Parathyroid adenoma (tissue), 2 donors: ENCODE results near the gene TAGLN3.

Experiments
- H2AFZ ChIP-seq: fragments of 300-600 bp; sonication (generic); one replicate; pipeline ENCODE4 v1.7.0; 2017; ENCODE audit warnings: antibody characterized with exemption, mild to moderate bottlenecking
- H3K27ac ChIP-seq: fragments of 300-600 bp; sonication (generic); one replicate; pipeline ENCODE4 v1.7.0; 2017
- H3K27me3 ChIP-seq: fragments of 300-600 bp; sonication (generic); one replicate; pipeline ENCODE4 v1.7.0; 2017; ENCODE audit warnings: low read length; ENCODE audit not compliant: control insufficient read depth, insufficient read depth
- H3K36me3 ChIP-seq: fragments of 300-600 bp; sonication (generic); one replicate; pipeline ENCODE4 v1.7.0; 2017; ENCODE audit warnings: low read length; ENCODE audit not compliant: control insufficient read depth, insufficient read depth
- H3K4me1 ChIP-seq: fragments of 300-600 bp; sonication (generic); one replicate; pipeline ENCODE4 v1.7.0; 2017; ENCODE audit warnings: control low read depth
- H3K4me2 ChIP-seq: fragments of 300-600 bp; sonication (generic); one replicate; pipeline ENCODE4 v1.7.0; 2017; ENCODE audit warnings: low read length
- H3K4me3 ChIP-seq: fragments of 300-600 bp; sonication (generic); one replicate; pipeline ENCODE4 v1.7.0; 2017; ENCODE audit warnings: low read depth, low read length
- H3K79me2 ChIP-seq: fragments of 300-600 bp; sonication (generic); one replicate; pipeline ENCODE4 v1.7.0; 2017; ENCODE audit warnings: control low read depth
- H3K9ac ChIP-seq: fragments of 300-600 bp; sonication (generic); one replicate; pipeline ENCODE4 v1.7.0; 2017; ENCODE audit warnings: mild to moderate bottlenecking
- H3K9me3 ChIP-seq: fragments of 300-600 bp; sonication (generic); one replicate; pipeline ENCODE4 v1.7.0; 2017; ENCODE audit warnings: low read length; ENCODE audit not compliant: control insufficient read depth
- CTCF ChIP-seq: fragments of 300-600 bp; sonication (generic); IDR thresholded peaks from one replicate; pipeline ENCODE4 v1.7.0; 2017; ENCODE audit warnings: antibody characterized with exemption, mild to moderate bottlenecking
- donor health status: primary hyperparathyroidism.

The TAGLN3 gene

GRCh38 chr3:111952866-111953450 is 45.8 kb upstream of the TAGLN3 start:
- Histone ChIP-seq H3K4me1 (no peaks in the 10 kb centered on the region), H3K9me3 (no peaks in the 10 kb centered on the region), H3K4me3 (no peak overlapping the region), H3K27ac (no peak overlapping the region), H3K79me2 (no peaks in the 10 kb centered on the region), H3K4me2 (no peak overlapping the region), H3K9ac (no peak overlapping the region), H3K27me3 (no peaks in the 10 kb centered on the region), H2AFZ (no peak overlapping the region), H3K36me3 (no peaks in the 10 kb centered on the region)
- TF ChIP-seq CTCF, result no peak

GRCh38 chr3:111954228-111954990 is 44.3 kb upstream of the TAGLN3 start:
- Histone ChIP-seq H3K9ac (no peak overlapping the region), H3K27ac (no peak overlapping the region), H3K4me3 (no peak overlapping the region), H3K4me2 (no peak overlapping the region), H3K27me3 (no peaks in the 10 kb centered on the region), H2AFZ (no peak overlapping the region), H3K4me1 (no peaks in the 10 kb centered on the region), H3K79me2 (no peaks in the 10 kb centered on the region), H3K9me3 (no peaks in the 10 kb centered on the region), H3K36me3 (no peaks in the 10 kb centered on the region)
- TF ChIP-seq CTCF, result no peak

GRCh38 chr3:111955876-111956275 is 42.8 kb upstream of the TAGLN3 start:
- Histone ChIP-seq H3K27me3 (no peaks in the 10 kb centered on the region), H3K27ac (no peak overlapping the region), H3K9ac (no peak overlapping the region), H3K4me3 (no peak overlapping the region), H2AFZ (no peak overlapping the region), H3K36me3 (no peaks in the 10 kb centered on the region), H3K4me2 (no peak overlapping the region), H3K79me2 (no peaks in the 10 kb centered on the region), H3K9me3 (no peaks in the 10 kb centered on the region), H3K4me1 (no peaks in the 10 kb centered on the region)
- TF ChIP-seq CTCF, result no peak

GRCh38 chr3:111956449-111956848 is 42.3 kb upstream of the TAGLN3 start:
- no peak overlapping the region for H3K4me3 ChIP-seq
- no peaks in the 10 kb centered on the region for H3K9me3 ChIP-seq
- H3K27ac ChIP-seq, result no peak overlapping the region
- no peaks in the 10 kb centered on the region for H3K79me2 ChIP-seq
- no peak overlapping the region for H3K4me2 ChIP-seq
- no peaks in the 10 kb centered on the region for H3K27me3 ChIP-seq
- H3K36me3 ChIP-seq, result no peaks in the 10 kb centered on the region
- no peak overlapping the region for H3K9ac ChIP-seq
- no peak for TF ChIP-seq CTCF
- no peaks in the 10 kb centered on the region for H3K4me1 ChIP-seq
- H2AFZ ChIP-seq, result no peak overlapping the region
